SU-DHL-6 (cell line): Measurements from ENCODE around the gene VAMP3.

Experiments
- H2AFZ ChIP-seq: fragments of 200-600 bp; sonication (generic); 2 replicates; pipeline ENCODE4 v1.6.1; 2014; ENCODE audit warnings: low read depth, mild to moderate bottlenecking, moderate library complexity, mixed read lengths, antibody characterized with exemption, low read length; ENCODE audit not compliant: severe bottlenecking
- H3F3A ChIP-seq: fragments of 200-600 bp; shearing (Covaris generic); 2 replicates; pipeline ENCODE4 v1.6.0; 2016; ENCODE audit warnings: antibody characterized with exemption, mild to moderate bottlenecking; ENCODE audit not compliant: insufficient read depth
- H3K27ac ChIP-seq: fragments of 200-600 bp; sonication (generic); 2 replicates; pipeline ENCODE4 v1.5.1; 2016; ENCODE audit warnings: low read depth, mild to moderate bottlenecking, low read length, moderate library complexity, mixed read lengths
- H3K27me3 ChIP-seq: fragments of 200-600 bp; sonication (generic), shearing (Covaris generic); 2 replicates; pipeline ENCODE4 v1.6.0; 2014; ENCODE audit warnings: mild to moderate bottlenecking, low read length
- H3K36me3 ChIP-seq: fragments of 200-600 bp; sonication (generic); 2 replicates; pipeline ENCODE4 v1.6.1; 2014; ENCODE audit warnings: mild to moderate bottlenecking, low read length, mixed read lengths
- H3K4me2 ChIP-seq: fragments of 300-600, 200-600 bp; shearing (Covaris generic), sonication (generic); 2 replicates; pipeline ENCODE4 v1.6.0; 2014; ENCODE audit warnings: low read length, low read depth, mild to moderate bottlenecking; ENCODE audit not compliant: poor library complexity, severe bottlenecking
- H3K4me3 ChIP-seq: fragments of 200-600 bp; sonication (generic); 2 replicates; pipeline ENCODE4 v1.5.1; 2014; ENCODE audit warnings: antibody characterized with exemption, low read length, mild to moderate bottlenecking, mixed read lengths; ENCODE audit not compliant: insufficient read depth, poor library complexity, severe bottlenecking
- H3K79me2 ChIP-seq: fragments of 200-600 bp; sonication (generic); 2 replicates; pipeline ENCODE4 v1.6.1; 2014; ENCODE audit warnings: mild to moderate bottlenecking, low read length, moderate library complexity; ENCODE audit not compliant: insufficient read depth
- H3K9ac ChIP-seq: fragments of 200-600 bp; sonication (generic); 2 replicates; pipeline ENCODE4 v1.7.0; 2014; ENCODE audit warnings: mild to moderate bottlenecking, low read length
- H3K9me2 ChIP-seq: fragments of 200-600 bp; sonication (generic); replicated peaks from 2 replicates; pipeline ENCODE4 v1.6.1; 2014; ENCODE audit warnings: low read length; ENCODE audit not compliant: insufficient read depth
- H3K9me3 ChIP-seq: fragments of 200-600 bp; sonication (generic); 2 replicates; pipeline ENCODE4 v1.6.1; 2014; ENCODE audit warnings: low read length, mixed read lengths; ENCODE audit not compliant: insufficient read depth
- H4K20me1 ChIP-seq: fragments of 200-600 bp; sonication (generic); 2 replicates; pipeline ENCODE4 v1.6.1; 2014; ENCODE audit warnings: low read depth, mild to moderate bottlenecking, antibody characterized with exemption, low read length, moderate library complexity, mixed read lengths
- EZH2phosphoT487 ChIP-seq: fragments of 200-600 bp; sonication (generic), shearing (Covaris generic); conservative IDR thresholded peaks from 2 replicates; pipeline ENCODE4 v1.6.1; 2018; ENCODE audit warnings: mild to moderate bottlenecking, antibody characterized with exemption, low read length, moderate library complexity, mixed read lengths
- TF ChIP-seq, protein P1 (sequence below): fragments of 200-600 bp; sonication (generic); IDR thresholded peaks from one replicate; pipeline ENCODE4 v1.5.1; 2017; ENCODE audit warnings: antibody characterized with exemption, mild to moderate bottlenecking, low read length, moderate library complexity; ENCODE audit not compliant: insufficient read depth, poor library complexity, severe bottlenecking

Gene VAMP3

DNA sequence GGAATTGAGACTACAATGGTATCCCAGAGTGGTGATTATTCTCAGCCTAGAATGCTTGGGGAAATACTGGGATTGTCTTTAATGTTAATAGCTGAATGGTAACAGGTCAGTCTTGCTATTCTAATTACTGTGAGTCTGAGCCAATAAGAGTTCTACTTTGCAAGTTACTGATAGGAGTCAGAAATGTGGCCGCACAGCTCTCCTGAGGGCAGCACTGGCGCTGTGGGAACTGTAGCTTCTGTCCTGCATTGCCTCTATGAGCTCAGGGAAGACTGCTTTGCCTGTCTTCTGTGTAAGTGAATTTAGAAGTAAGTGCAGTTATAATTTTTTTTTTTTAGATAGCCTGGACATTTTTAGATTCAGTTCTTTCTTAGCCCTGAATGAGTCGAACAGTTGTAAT, 10.0 kb upstream of the VAMP3 start:
- no peaks in the 10 kb centered on the region for H3K36me3 ChIP-seq
- no peak overlapping the region for H3K4me3 ChIP-seq

DNA sequence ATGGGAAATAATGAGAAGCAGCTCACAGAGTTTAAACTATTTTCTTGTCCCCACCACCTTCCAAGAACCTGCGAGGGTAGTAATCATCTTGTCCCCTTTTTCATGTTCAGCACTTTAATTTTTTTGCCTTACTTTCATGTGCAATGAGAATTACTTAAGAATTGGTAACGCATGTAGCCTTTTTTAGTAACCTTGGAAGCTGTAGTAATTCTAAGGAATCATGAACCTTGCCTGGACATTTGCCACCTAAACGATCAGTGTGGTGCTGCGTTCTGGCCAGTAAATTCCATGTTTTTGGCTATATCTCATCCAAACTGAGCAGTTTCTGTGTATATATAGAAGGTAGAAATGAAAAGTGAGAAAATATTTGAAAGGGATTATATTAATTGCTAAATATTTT, 3.9 kb upstream of the VAMP3 start:
- Histone ChIP-seq H3K36me3 (no peaks in the 10 kb centered on the region), H3K79me2 (peaks cover 7% of the 10 kb centered on the region), H2AFZ (peak overlapping the region; percentile 46), H3K9me2 (no peaks in the 10 kb centered on the region), H3K9me3 (no peaks in the 10 kb centered on the region), H3K9ac (no peak overlapping the region), H3K4me3 (no peak overlapping the region), H3K27me3 (0 out of 2 replicates have a peak, but pooled peaks cover 2% of the 10 kb centered on the region), H3K27ac (no peak overlapping the region), H3K4me2 (no peak overlapping the region), H3F3A (no peaks in the 10 kb centered on the region), H4K20me1 (no peaks in the 10 kb centered on the region)
- TF ChIP-seq EZH2phosphoT487: no peak
- TF ChIP-seq, protein P1, sequence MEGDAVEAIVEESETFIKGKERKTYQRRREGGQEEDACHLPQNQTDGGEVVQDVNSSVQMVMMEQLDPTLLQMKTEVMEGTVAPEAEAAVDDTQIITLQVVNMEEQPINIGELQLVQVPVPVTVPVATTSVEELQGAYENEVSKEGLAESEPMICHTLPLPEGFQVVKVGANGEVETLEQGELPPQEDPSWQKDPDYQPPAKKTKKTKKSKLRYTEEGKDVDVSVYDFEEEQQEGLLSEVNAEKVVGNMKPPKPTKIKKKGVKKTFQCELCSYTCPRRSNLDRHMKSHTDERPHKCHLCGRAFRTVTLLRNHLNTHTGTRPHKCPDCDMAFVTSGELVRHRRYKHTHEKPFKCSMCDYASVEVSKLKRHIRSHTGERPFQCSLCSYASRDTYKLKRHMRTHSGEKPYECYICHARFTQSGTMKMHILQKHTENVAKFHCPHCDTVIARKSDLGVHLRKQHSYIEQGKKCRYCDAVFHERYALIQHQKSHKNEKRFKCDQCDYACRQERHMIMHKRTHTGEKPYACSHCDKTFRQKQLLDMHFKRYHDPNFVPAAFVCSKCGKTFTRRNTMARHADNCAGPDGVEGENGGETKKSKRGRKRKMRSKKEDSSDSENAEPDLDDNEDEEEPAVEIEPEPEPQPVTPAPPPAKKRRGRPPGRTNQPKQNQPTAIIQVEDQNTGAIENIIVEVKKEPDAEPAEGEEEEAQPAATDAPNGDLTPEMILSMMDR: no peak

More for the DNA sequence above, 10.0 kb upstream of the VAMP3 start:
- Histone ChIP-seq H3K79me2 (no peaks in the 10 kb centered on the region), H2AFZ (no peak overlapping the region), H3K9ac (no peak overlapping the region), H3K4me2 (no peak overlapping the region), H3F3A (no peaks in the 10 kb centered on the region), H3K9me2 (no peaks in the 10 kb centered on the region), H3K27ac (no peak overlapping the region), H3K27me3 (no peaks in the 10 kb centered on the region), H3K9me3 (no peaks in the 10 kb centered on the region), H4K20me1 (no peaks in the 10 kb centered on the region)
- TF ChIP-seq, protein P1: no peak
- TF ChIP-seq EZH2phosphoT487: no peak

DNA sequence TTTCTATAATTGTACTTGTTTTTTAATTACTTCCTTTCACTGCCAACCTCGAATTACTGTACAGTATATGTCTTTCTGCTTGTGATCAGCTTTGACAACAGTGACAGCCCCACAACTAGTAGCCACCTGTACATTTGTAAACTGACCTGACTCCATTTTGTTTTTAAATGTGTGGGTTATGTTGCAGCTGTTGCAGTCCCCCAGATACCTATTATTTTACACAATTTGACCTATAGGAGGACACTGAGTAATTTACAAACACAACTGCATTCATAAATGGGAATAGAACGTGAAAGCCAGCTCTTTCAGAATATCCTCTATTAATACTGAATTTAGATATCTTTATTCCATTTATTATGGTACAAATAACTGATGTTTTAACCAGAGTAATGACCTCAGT, 2.5 kb upstream of the VAMP3 start:
- Histone ChIP-seq H2AFZ (no peak overlapping the region), H3K4me2 (no peak overlapping the region), H3K79me2 (peaks cover 9% of the 10 kb centered on the region), H3K36me3 (no peaks in the 10 kb centered on the region), H3K9me3 (no peaks in the 10 kb centered on the region), H4K20me1 (no peaks in the 10 kb centered on the region), H3F3A (no peaks in the 10 kb centered on the region), H3K27ac (no peak overlapping the region), H3K9ac (no peak overlapping the region), H3K27me3 (0 out of 2 replicates have a peak, but pooled peaks cover 2% of the 10 kb centered on the region), H3K9me2 (no peaks in the 10 kb centered on the region), H3K4me3 (no peak overlapping the region)
- TF ChIP-seq, protein P1: no peak
- no peak for TF ChIP-seq EZH2phosphoT487
